Neuronal stem cell (in vitro differentiated cells): ENCODE results near the gene KDELR1.

ENCODE experiments used
- DNase-seq: peaks from one replicate; pipeline ENCODE4 v3.0.0-alpha.2; 2013; ENCODE audit warnings: low spot score
- H2AFZ ChIP-seq: one replicate; pipeline ENCODE4 v1.6.1; 2013; ENCODE audit warnings: mild to moderate bottlenecking, low read length, inconsistent platforms
- H2AK5ac ChIP-seq: 2 replicates; pipeline ENCODE4 v1.6.1; 2013; ENCODE audit warnings: low read depth, mild to moderate bottlenecking, inconsistent platforms, low read length, moderate library complexity, mixed read lengths
- H2BK120ac ChIP-seq: 2 replicates; pipeline ENCODE4 v1.6.1; 2013; ENCODE audit warnings: low read depth, mild to moderate bottlenecking, inconsistent platforms, low read length, moderate library complexity, mixed read lengths
- H2BK12ac ChIP-seq: one replicate; pipeline ENCODE4 v1.6.1; 2013; ENCODE audit warnings: low read length, inconsistent platforms
- H2BK15ac ChIP-seq: 2 replicates; pipeline ENCODE4 v1.6.1; 2013; ENCODE audit warnings: mild to moderate bottlenecking, low read length, inconsistent platforms, mixed read lengths
- H2BK5ac ChIP-seq: one replicate; pipeline ENCODE4 v1.6.1; 2013; ENCODE audit warnings: inconsistent platforms, mild to moderate bottlenecking, low read length, moderate library complexity
- H3K14ac ChIP-seq: one replicate; pipeline ENCODE4 v1.6.1; 2013; ENCODE audit warnings: low read length, inconsistent platforms
- H3K18ac ChIP-seq: 2 replicates; pipeline ENCODE4 v1.6.1; 2013; ENCODE audit warnings: low read length, inconsistent platforms
- H3K23ac ChIP-seq: 2 replicates; pipeline ENCODE4 v1.6.1; 2013; ENCODE audit warnings: low read depth, mild to moderate bottlenecking, mixed read lengths, low read length, inconsistent platforms; ENCODE audit not compliant: poor library complexity
- H3K27ac ChIP-seq: replicated peaks from 3 replicates; pipeline ENCODE4 v1.5.1; 2013; ENCODE audit warnings: low read length, inconsistent platforms
- H3K27me3 ChIP-seq, 3 experiments: 2 replicates each; pipeline ENCODE4 v1.6.1; 2013; ENCODE audit warnings: low read length in 3 of 3, mild to moderate bottlenecking in 2 of 3, inconsistent platforms in 1 of 3, low read depth in 1 of 3, mixed read lengths in 1 of 3, moderate library complexity in 1 of 3; ENCODE audit not compliant: control insufficient read depth in 3 of 3, insufficient read depth in 3 of 3
- H3K36me3 ChIP-seq, 2 donors: replicated peaks in 1 of 2; 2 replicates each; pipeline ENCODE4 v1.6.1; 2013; ENCODE audit warnings: low read length in 2 of 2; ENCODE audit not compliant: control insufficient read depth in 2 of 2, insufficient read depth in 2 of 2
- H3K4ac ChIP-seq: 2 replicates; pipeline ENCODE4 v1.6.1; 2013; ENCODE audit warnings: inconsistent platforms, mild to moderate bottlenecking, low read length, moderate library complexity
- H3K4me1 ChIP-seq, 2 donors: 1 replicate in 1 of 2; 2 replicates in 1 of 2; pipeline ENCODE4 v1.6.1; 2013; ENCODE audit warnings: low read length in 2 of 2, low read depth in 1 of 2; ENCODE audit not compliant: control insufficient read depth in 2 of 2, insufficient read depth in 1 of 2
- H3K4me2 ChIP-seq: one replicate; pipeline ENCODE4 v1.6.1; 2013; ENCODE audit warnings: mild to moderate bottlenecking, low read length, inconsistent platforms; ENCODE audit not compliant: insufficient read depth, poor library complexity, severe bottlenecking
- H3K4me3 ChIP-seq, 2 donors: 2 replicates each; pipeline ENCODE4 v1.5.1; 2013; ENCODE audit warnings: low read length in 2 of 2, mild to moderate bottlenecking in 2 of 2, inconsistent platforms in 1 of 2, moderate library complexity in 1 of 2
- H3K79me1 ChIP-seq: one replicate; pipeline ENCODE4 v1.6.1; 2013; ENCODE audit warnings: low read depth, mild to moderate bottlenecking, inconsistent platforms, low read length, moderate library complexity
- H3K9ac ChIP-seq: one replicate; pipeline ENCODE4 v1.6.1; 2013; ENCODE audit warnings: mild to moderate bottlenecking, low read depth, low read length, inconsistent platforms; ENCODE audit not compliant: poor library complexity
- H3K9me3 ChIP-seq, 2 donors: replicated peaks in 1 of 2; 2 replicates each; pipeline versions ENCODE3 to v1.6.1; 2013; ENCODE audit warnings: low read length in 2 of 2, mild to moderate bottlenecking in 2 of 2, inconsistent platforms in 1 of 2, low read depth in 1 of 2, mixed read lengths in 1 of 2, moderate library complexity in 1 of 2; ENCODE audit not compliant: control insufficient read depth in 2 of 2, insufficient read depth in 1 of 2
- H4K8ac ChIP-seq: one replicate; pipeline ENCODE4 v1.6.1; 2013; ENCODE audit warnings: low read depth, mild to moderate bottlenecking, inconsistent platforms, low read length, moderate library complexity
- H4K91ac ChIP-seq: one replicate; pipeline ENCODE4 v1.6.1; 2013; ENCODE audit warnings: low read length, low read depth, mild to moderate bottlenecking, inconsistent platforms; ENCODE audit not compliant: poor library complexity
- WGBS, 2 donors: extraction: QIAGEN DNeasy Blood & Tissue Kit; methylation state at CpG; one replicate each; pipeline ENCODE4 v1.1.7; 2013; ENCODE audit warnings: missing lambda C conversion rate in 2 of 2, mixed read lengths in 1 of 2; ENCODE audit not compliant: insufficient read length in 2 of 2, insufficient replicate concordance in 1 of 2; ENCODE audit errors: extremely low coverage in 2 of 2; 5-methylcytosine and 5-hydroxymethylcytosine counted together

Gene KDELR1

GRCh38 chr19:48355365-48355954 lies 35.9 kb downstream of the KDELR1 start:
- no peak overlapping the region for H3K27ac ChIP-seq

GRCh38 chr19:48354332-48354992 lies 36.9 kb downstream of the KDELR1 start:
- Histone ChIP-seq H2BK120ac (no peak overlapping the region), H3K23ac (no peak overlapping the region), H3K14ac (no peak overlapping the region), H3K4me2 (no peak overlapping the region), H3K4ac (no peak overlapping the region), H4K8ac (no peak overlapping the region), H3K9ac (no peak overlapping the region), H3K36me3 (no peaks in the 10 kb centered on the region), H3K27me3 (peaks cover 0 to 27% (median 0%) of the 10 kb centered on the region in 3 experiments), H2BK12ac (no peak overlapping the region), H3K4me3 (no peak overlapping the region), H3K18ac (no peak overlapping the region), H3K9me3 (peaks cover 0 to 2% of the 10 kb centered on the region in 2 donors), H2BK5ac (no peak overlapping the region), H2AK5ac (no peak overlapping the region), H3K4me1 (peaks cover 6 to 10% of the 10 kb centered on the region in 2 donors), H2BK15ac (no peak overlapping the region), H3K79me1 (no peaks in the 10 kb centered on the region), H2AFZ (no peak overlapping the region), H3K27ac (no peak overlapping the region), H4K91ac (no peak overlapping the region)
- no CpG with 5 or more reads among the region's 15 CpGs for WGBS, 2 donors
- no peak for DNase-seq

More at GRCh38 chr19:48355365-48355954, 35.9 kb downstream of the KDELR1 start:
- Histone ChIP-seq H4K8ac (no peak overlapping the region), H2AK5ac (peak overlapping the region; percentile 9), H3K27me3 (peaks cover 0 to 21% (median 0%) of the 10 kb centered on the region in 3 experiments), H3K9me3 (peaks cover 0 to 2% of the 10 kb centered on the region in 2 donors), H3K4me2 (no peak overlapping the region), H4K91ac (no peak overlapping the region), H2BK120ac (no peak overlapping the region), H2AFZ (peak overlapping the region; percentile 43), H3K9ac (no peak overlapping the region), H3K4ac (no peak overlapping the region), H3K4me3 (no peak overlapping the region), H2BK12ac (no peak overlapping the region), H3K4me1 (peaks cover 6 to 10% of the 10 kb centered on the region in 2 donors), H3K79me1 (no peaks in the 10 kb centered on the region), H2BK5ac (no peak overlapping the region), H2BK15ac (no peak overlapping the region), H3K23ac (peak overlapping the region; percentile 20), H3K14ac (no peak overlapping the region), H3K36me3 (no peaks in the 10 kb centered on the region), H3K18ac (peak overlapping the region; percentile 29)
- DNase-seq = no peak
- no CpG with 5 or more reads among the region's 12 CpGs for WGBS, 2 donors

- H3K9ac ChIP-seq = no peak overlapping the region
- no peak overlapping the region for H4K8ac ChIP-seq
- no peak overlapping the region for H2BK15ac ChIP-seq
- no peak overlapping the region for H3K23ac ChIP-seq
- H2BK5ac ChIP-seq = no peak overlapping the region
- no peaks in the 10 kb centered on the region for H3K36me3 ChIP-seq
- no peak for DNase-seq
- H2BK12ac ChIP-seq = no peak overlapping the region
- H3K9me3 ChIP-seq = peaks cover 0 to 2% of the 10 kb centered on the region in 2 donors
- H3K14ac ChIP-seq = no peak overlapping the region
- no peak overlapping the region for H3K4me3 ChIP-seq
- peaks cover 0 to 32% (median 0%) of the 10 kb centered on the region in 3 experiments for H3K27me3 ChIP-seq
- WGBS, 2 donors = no CpG with 5 or more reads among the region's 5 CpGs
- H3K18ac ChIP-seq = no peak overlapping the region
- H4K91ac ChIP-seq = no peak overlapping the region
- no peak overlapping the region for H2AK5ac ChIP-seq
- H3K27ac ChIP-seq = no peak overlapping the region
- no peaks in the 10 kb centered on the region for H3K79me1 ChIP-seq
- no peak overlapping the region for H3K4me2 ChIP-seq
- no peak overlapping the region for H2AFZ ChIP-seq
- H3K4me1 ChIP-seq = peaks cover 6 to 10% of the 10 kb centered on the region in 2 donors
- no peak overlapping the region for H3K4ac ChIP-seq
- no peak overlapping the region for H2BK120ac ChIP-seq
These were observed 37.7 kb downstream of the KDELR1 start for GRCh38 chr19:48353677-48354076.

GRCh38 chr19:48351341-48351752 lies 40.0 kb downstream of the KDELR1 start:
- no peak overlapping the region for H3K9ac ChIP-seq
- H3K27ac ChIP-seq = no peak overlapping the region
- H2AK5ac ChIP-seq = no peak overlapping the region
- WGBS, 2 donors = no CpG with 5 or more reads among the region's 8 CpGs
- H3K4me2 ChIP-seq = no peak overlapping the region
- peak; percentile 59 for DNase-seq
- no peak overlapping the region for H3K4me3 ChIP-seq
- peak overlapping the region; percentile 52 for H3K23ac ChIP-seq
- H4K91ac ChIP-seq = no peak overlapping the region
- H3K4ac ChIP-seq = no peak overlapping the region
- peak overlapping the region; percentile 92 for H2BK120ac ChIP-seq
- no peak overlapping the region for H2AFZ ChIP-seq
- H3K4me1 ChIP-seq = peaks cover 6 to 10% of the 10 kb centered on the region in 2 donors
- H3K27me3 ChIP-seq = peaks cover 0 to 33% (median 2%) of the 10 kb centered on the region in 3 experiments
- no peak overlapping the region for H2BK12ac ChIP-seq
- no peak overlapping the region for H2BK5ac ChIP-seq
- no peak overlapping the region for H3K14ac ChIP-seq
- no peaks in the 10 kb centered on the region for H3K36me3 ChIP-seq
- H2BK15ac ChIP-seq = no peak overlapping the region
- peaks cover 0 to 2% of the 10 kb centered on the region in 2 donors for H3K9me3 ChIP-seq
- no peaks in the 10 kb centered on the region for H3K79me1 ChIP-seq
- peak overlapping the region; percentile 72 for H3K18ac ChIP-seq
- H4K8ac ChIP-seq = peak overlapping the region; percentile 56
